GM12873 (cell line): ENCODE data around the gene NPS.
A peak's percentile ranks its signal among the peaks of the same experiment; 100 is the strongest.

Source experiments
- CTCF ChIP-seq: IDR thresholded peaks from 2 replicates; pipeline ENCODE4 v1.5.1; 2012; ENCODE audit warnings: low read depth, mild to moderate bottlenecking, moderate library complexity, low read length, control low read depth; ENCODE audit not compliant: insufficient read depth; ENCODE audit errors: missing control alignments

The NPS gene

GRCh38 chr10:127556916-127557315, 7.8 kb downstream of the NPS start:
- TF ChIP-seq CTCF, result no peak

GRCh38 chr10:127561647-127562046, 12.5 kb downstream of the NPS start:
- TF ChIP-seq CTCF, result no peak

GRCh38 chr10:127563718-127564553, 14.8 kb downstream of the NPS start:
- peak; percentile 85 for TF ChIP-seq CTCF

- TF ChIP-seq CTCF, result no peak
Measured at GRCh38 chr10:127564644-127565043, 15.5 kb downstream of the NPS start.

- no peak for TF ChIP-seq CTCF
Measured at GRCh38 chr10:127565583-127565982, 16.5 kb downstream of the NPS start.

GRCh38 chr10:127569210-127569609, 20.1 kb downstream of the NPS start:
- no peak for TF ChIP-seq CTCF

GRCh38 chr10:127570036-127570435, 20.9 kb downstream of the NPS start:
- TF ChIP-seq CTCF, result no peak
